ENCODE data around the gene LTB. TPM values are rescaled to one million over a fixed set of nuclear protein-coding genes. Genes with fewer than 3 reads are reported as not detected.

The LTB gene
- total and polyA plus RNA-seq, 4 donors: 9.8 to 31.9 (median 12.2) TPM

DNA sequence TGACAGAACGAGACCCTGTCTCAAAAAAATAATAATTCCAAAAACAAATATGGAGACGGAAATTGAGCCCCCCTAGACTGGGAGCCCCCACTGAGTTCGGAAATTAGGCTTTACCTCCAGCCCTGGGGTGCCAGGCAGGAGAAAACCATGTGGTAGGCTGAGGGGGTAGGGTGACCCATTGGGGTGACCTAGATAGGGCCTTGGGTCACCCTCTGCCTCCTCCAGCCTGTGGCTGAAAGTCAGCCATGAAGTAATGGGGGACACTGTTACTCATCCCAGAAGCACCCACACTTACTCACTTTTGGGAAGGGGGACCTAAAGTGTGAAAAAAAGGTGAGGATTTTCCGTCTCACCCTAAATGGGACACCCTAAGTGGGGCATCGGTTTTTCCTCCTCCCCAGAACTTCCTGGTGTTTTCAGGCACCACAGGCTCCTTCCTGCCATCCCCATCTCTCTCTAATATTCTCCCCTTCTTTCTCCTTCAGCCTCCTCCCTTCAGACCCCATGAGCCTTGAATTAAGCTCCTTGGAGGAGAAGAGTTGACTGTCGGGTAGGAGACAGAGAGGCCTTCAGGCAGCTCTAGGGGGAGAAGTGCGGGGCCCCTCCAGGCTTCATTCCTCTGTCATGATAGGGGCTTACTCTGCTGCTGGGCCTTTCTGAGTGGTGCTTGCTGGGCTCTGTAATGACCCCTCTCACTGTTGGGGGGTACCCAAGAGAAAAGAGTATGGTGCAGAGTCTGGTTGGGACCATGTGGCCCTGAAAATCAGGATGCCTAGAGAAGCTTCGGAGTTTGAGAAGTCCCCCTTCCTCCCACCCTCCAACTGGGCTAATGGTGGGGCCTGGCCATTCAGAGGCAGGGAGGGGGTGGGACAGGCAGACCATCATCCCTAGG is 2.4 kb downstream of the LTB start:
- Histone ChIP-seq H3K27ac (ENCODE audit: low read depth in 1 of 2, low read length in 1 of 2) (no peak overlapping the region), H3K36me3 (ENCODE audit: control insufficient read depth in 4 of 4, insufficient read depth in 4 of 4, low read length in 4 of 4) (no peaks in the 10 kb centered on the region), H3K27me3 (ENCODE audit: control insufficient read depth in 3 of 3, insufficient read depth in 3 of 3, low read length in 2 of 3) (peaks cover 0 to 6% (median 0%) of the 10 kb centered on the region in 3 donors), H3K4me1 (ENCODE audit: control insufficient read depth in 5 of 5, insufficient read depth in 5 of 5, low read length in 5 of 5) (peaks cover 2 to 9% (median 6%) of the 10 kb centered on the region in 5 donors), H3K9me3 (ENCODE audit: control insufficient read depth in 4 of 4, insufficient read depth in 3 of 4, low read length in 3 of 4) (no peaks in the 10 kb centered on the region), H3K4me3 (no peak overlapping the region), H3K9ac (ENCODE audit: insufficient read depth in 1 of 2, low read length in 2 of 2) (no peak overlapping the region)
- TF ChIP-seq, protein P1, sequence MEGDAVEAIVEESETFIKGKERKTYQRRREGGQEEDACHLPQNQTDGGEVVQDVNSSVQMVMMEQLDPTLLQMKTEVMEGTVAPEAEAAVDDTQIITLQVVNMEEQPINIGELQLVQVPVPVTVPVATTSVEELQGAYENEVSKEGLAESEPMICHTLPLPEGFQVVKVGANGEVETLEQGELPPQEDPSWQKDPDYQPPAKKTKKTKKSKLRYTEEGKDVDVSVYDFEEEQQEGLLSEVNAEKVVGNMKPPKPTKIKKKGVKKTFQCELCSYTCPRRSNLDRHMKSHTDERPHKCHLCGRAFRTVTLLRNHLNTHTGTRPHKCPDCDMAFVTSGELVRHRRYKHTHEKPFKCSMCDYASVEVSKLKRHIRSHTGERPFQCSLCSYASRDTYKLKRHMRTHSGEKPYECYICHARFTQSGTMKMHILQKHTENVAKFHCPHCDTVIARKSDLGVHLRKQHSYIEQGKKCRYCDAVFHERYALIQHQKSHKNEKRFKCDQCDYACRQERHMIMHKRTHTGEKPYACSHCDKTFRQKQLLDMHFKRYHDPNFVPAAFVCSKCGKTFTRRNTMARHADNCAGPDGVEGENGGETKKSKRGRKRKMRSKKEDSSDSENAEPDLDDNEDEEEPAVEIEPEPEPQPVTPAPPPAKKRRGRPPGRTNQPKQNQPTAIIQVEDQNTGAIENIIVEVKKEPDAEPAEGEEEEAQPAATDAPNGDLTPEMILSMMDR (IDR thresholded peaks at IDR 0.05; ENCODE audit: control extremely low read depth, extremely low read depth): no peak
- DNase-seq: no peak
- 88 to 95% methylated on average over 8 of the region's 8 CpGs for WGBS, 2 donors
- no peak for ATAC-seq (ENCODE audit: insufficient read depth, low FRiP score)

DNA sequence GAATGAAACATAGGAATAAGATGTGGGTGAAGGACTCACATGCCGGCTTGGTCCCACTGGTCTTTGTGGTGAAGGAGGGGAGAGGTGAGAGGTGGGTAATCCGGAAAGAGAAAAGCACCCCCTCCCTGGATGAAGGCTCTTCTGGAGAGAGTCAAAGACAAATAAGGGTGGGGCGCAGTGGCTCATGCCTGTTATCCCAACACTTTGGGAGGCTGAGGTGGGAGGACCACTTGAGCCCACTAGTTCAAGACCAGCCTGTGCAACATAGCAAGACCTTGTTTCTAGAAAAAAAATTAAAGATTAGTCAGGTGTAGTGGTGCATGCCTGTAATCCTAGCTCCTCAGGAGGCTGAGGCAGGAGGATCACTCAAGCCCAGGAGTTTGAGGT is 3.1 kb downstream of the LTB start:
- Histone ChIP-seq H3K36me3 (ENCODE audit: control insufficient read depth in 4 of 4, insufficient read depth in 4 of 4, low read length in 4 of 4) (no peaks in the 10 kb centered on the region), H3K4me1 (ENCODE audit: control insufficient read depth in 5 of 5, insufficient read depth in 5 of 5, low read length in 5 of 5) (peaks cover 2 to 9% (median 6%) of the 10 kb centered on the region in 5 donors), H3K9ac (ENCODE audit: insufficient read depth in 1 of 2, low read length in 2 of 2) (no peak overlapping the region), H3K4me3 (no peak overlapping the region), H3K27ac (ENCODE audit: low read depth in 1 of 2, low read length in 1 of 2) (no peak overlapping the region), H3K27me3 (ENCODE audit: control insufficient read depth in 3 of 3, insufficient read depth in 3 of 3, low read length in 2 of 3) (peaks cover 0 to 6% (median 0%) of the 10 kb centered on the region in 3 donors), H3K9me3 (ENCODE audit: control insufficient read depth in 4 of 4, insufficient read depth in 3 of 4, low read length in 3 of 4) (no peaks in the 10 kb centered on the region)
- 85 to 90% methylated on average over 3 of the region's 3 CpGs for WGBS, 2 donors
- ATAC-seq (ENCODE audit: insufficient read depth, low FRiP score) (no peak), DNase-seq (no peak)
- TF ChIP-seq, protein P1 (IDR thresholded peaks at IDR 0.05; ENCODE audit: control extremely low read depth, extremely low read depth): no peak

DNA sequence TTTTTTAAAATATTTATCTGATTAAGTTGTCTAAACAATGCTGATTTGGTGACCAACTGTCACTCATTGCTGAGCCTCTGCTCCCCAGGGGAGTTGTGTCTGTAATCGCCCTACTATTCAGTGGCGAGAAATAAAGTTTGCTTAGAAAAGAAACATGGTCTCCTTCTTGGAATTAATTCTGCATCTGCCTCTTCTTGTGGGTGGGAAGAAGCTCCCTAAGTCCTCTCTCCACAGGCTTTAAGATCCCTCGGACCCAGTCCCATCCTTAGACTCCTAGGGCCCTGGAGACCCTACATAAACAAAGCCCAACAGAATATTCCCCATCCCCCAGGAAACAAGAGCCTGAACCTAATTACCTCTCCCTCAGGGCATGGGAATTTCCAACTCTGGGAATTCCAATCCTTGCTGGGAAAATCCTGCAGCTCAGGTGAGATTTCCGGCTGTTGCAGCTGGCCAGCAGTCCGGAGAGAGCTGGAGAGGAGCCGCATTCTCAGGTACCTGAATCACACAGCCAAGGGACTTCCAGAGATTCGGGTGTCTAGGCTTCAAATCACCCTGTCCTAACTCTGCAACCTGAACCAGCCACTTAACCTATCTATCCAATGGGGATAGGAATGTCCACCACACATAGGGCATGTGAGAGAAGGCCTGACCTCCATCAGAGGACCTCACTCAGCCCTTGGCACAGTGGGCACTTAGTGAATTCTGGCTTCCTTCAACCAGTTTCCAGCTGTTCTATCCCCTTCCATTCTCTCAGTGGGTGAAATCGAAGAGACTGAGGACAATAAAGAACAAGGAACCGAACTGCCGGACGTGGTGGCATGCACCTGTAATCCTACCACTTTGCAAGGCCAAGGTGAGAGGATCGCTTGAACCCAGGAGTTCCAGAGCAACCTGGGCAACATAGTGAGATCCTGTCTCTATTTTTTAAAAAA is 3.8 kb downstream of the LTB start:
- no peaks in the 10 kb centered on the region for H3K36me3 ChIP-seq (ENCODE audit: control insufficient read depth in 4 of 4, insufficient read depth in 4 of 4, low read length in 4 of 4)
- H3K4me3 ChIP-seq: no peak overlapping the region
- DNase-seq (no peak), ATAC-seq (ENCODE audit: insufficient read depth, low FRiP score) (no peak)
- H3K27ac ChIP-seq (ENCODE audit: low read depth in 1 of 2, low read length in 1 of 2): no peak overlapping the region
- H3K27me3 ChIP-seq (ENCODE audit: control insufficient read depth in 3 of 3, insufficient read depth in 3 of 3, low read length in 2 of 3): peaks cover 0 to 6% (median 0%) of the 10 kb centered on the region in 3 donors
- H3K9ac ChIP-seq (ENCODE audit: insufficient read depth in 1 of 2, low read length in 2 of 2): no peak overlapping the region
- WGBS, 2 donors: 85 to 91% methylated on average over 12 of the region's 12 CpGs
- no peaks in the 10 kb centered on the region for H3K9me3 ChIP-seq (ENCODE audit: control insufficient read depth in 4 of 4, insufficient read depth in 3 of 4, low read length in 3 of 4)
- TF ChIP-seq, protein P1 (IDR thresholded peaks at IDR 0.05; ENCODE audit: control extremely low read depth, extremely low read depth): no peak
- H3K4me1 ChIP-seq (ENCODE audit: control insufficient read depth in 5 of 5, insufficient read depth in 5 of 5, low read length in 5 of 5): peaks cover 2 to 9% (median 6%) of the 10 kb centered on the region in 5 donors

All from lung (tissue), 12 donors.